ENCODE data around the gene GTF3C4.
"Not testable (repeated sequence)": the region's sequence is repeated elsewhere in the genome, so short reads cannot be mapped to it uniquely, and the experiment has no call there.

The GTF3C4 gene

GRCh38 chr9:132702254-132702653 lies 32.0 kb downstream of the GTF3C4 start:
- DNase-seq (ENCODE audit: low read depth in 2 of 2), result no peak

- DNase-seq (ENCODE audit: low read depth in 2 of 2), result no peak
Measured at GRCh38 chr9:132703336-132703735, 33.1 kb downstream of the GTF3C4 start.

- no peak for DNase-seq (ENCODE audit: low read depth in 2 of 2)
Measured at GRCh38 chr9:132708239-132708638, 38.0 kb downstream of the GTF3C4 start.

- no peak for DNase-seq (ENCODE audit: low read depth in 2 of 2)
Measured at GRCh38 chr9:132708769-132709430, 38.6 kb downstream of the GTF3C4 start.

GRCh38 chr9:132710333-132710732 lies 40.1 kb downstream of the GTF3C4 start:
- no peak for DNase-seq (ENCODE audit: low read depth in 2 of 2)

- not testable (repeated sequence) for DNase-seq (ENCODE audit: low read depth in 2 of 2)
Measured at GRCh38 chr9:132711152-132711551, 40.9 kb downstream of the GTF3C4 start.

- no peak for DNase-seq (ENCODE audit: low read depth in 2 of 2)
Measured at GRCh38 chr9:132711846-132712245, 41.6 kb downstream of the GTF3C4 start.

- DNase-seq (ENCODE audit: low read depth in 2 of 2), result no peak
Measured at GRCh38 chr9:132712753-132713152, 42.5 kb downstream of the GTF3C4 start.

GRCh38 chr9:132716007-132716406 lies 45.7 kb downstream of the GTF3C4 start:
- no peak for DNase-seq (ENCODE audit: low read depth in 2 of 2)

- no peak for DNase-seq (ENCODE audit: low read depth in 2 of 2)
Measured at GRCh38 chr9:132717326-132717945, 47.2 kb downstream of the GTF3C4 start.

GRCh38 chr9:132718381-132718928 lies 48.2 kb downstream of the GTF3C4 start:
- not testable (repeated sequence) for DNase-seq (ENCODE audit: low read depth in 2 of 2)

- DNase-seq (ENCODE audit: low read depth in 2 of 2), result no peak
Measured at GRCh38 chr9:132721661-132722060, 51.4 kb downstream of the GTF3C4 start.

GRCh38 chr9:132722564-132723065 lies 52.4 kb downstream of the GTF3C4 start:
- no peak for DNase-seq (ENCODE audit: low read depth in 2 of 2)

GRCh38 chr9:132723809-132724208 lies 53.5 kb downstream of the GTF3C4 start:
- DNase-seq (ENCODE audit: low read depth in 2 of 2), result no peak

GRCh38 chr9:132725306-132725705 lies 55.0 kb downstream of the GTF3C4 start:
- DNase-seq (ENCODE audit: low read depth in 2 of 2), result no peak

- DNase-seq (ENCODE audit: low read depth in 2 of 2), result no peak
Measured at GRCh38 chr9:132726576-132727130, 56.4 kb downstream of the GTF3C4 start.

- DNase-seq (ENCODE audit: low read depth in 2 of 2), result no peak
Measured at GRCh38 chr9:132728071-132728470, 57.8 kb downstream of the GTF3C4 start.

GRCh38 chr9:132728497-132728896 lies 58.2 kb downstream of the GTF3C4 start:
- no peak for DNase-seq (ENCODE audit: low read depth in 2 of 2)

- no peak for DNase-seq (ENCODE audit: low read depth in 2 of 2)
Measured at GRCh38 chr9:132729235-132729890, 59.1 kb downstream of the GTF3C4 start.

- no peak for DNase-seq (ENCODE audit: low read depth in 2 of 2)
Measured at GRCh38 chr9:132730054-132731033, 60.1 kb downstream of the GTF3C4 start.

- no peak for DNase-seq (ENCODE audit: low read depth in 2 of 2)
Measured at GRCh38 chr9:132731230-132731629, 61.0 kb downstream of the GTF3C4 start.

Measured in stimulated activated CD8-positive, alpha-beta memory T cell treated with anti-CD3 and anti-CD28 coated beads, Interleukin-15, amount 100 ng/mL, for 48 hours (primary cell).